ENCODE measurements around the gene UNC45B. TPM values are rescaled to one million over a fixed set of nuclear protein-coding genes. Genes with fewer than 3 reads are reported as not detected.

Gene UNC45B
- total RNA-seq, 1 experiment from 2014 or later = 0.22 TPM

GRCh38 chr17:35154196-35155165, 6.9 kb downstream of the UNC45B start:
- Histone ChIP-seq H4K91ac (ENCODE audit: insufficient read length, low read depth, low read length) (no peak overlapping the region), H3T11ph (ENCODE audit: low read length) (no peak overlapping the region), H3K79me1 (ENCODE audit: insufficient read depth, low read depth, low read length, poor library complexity, severe bottlenecking) (no peaks in the 10 kb centered on the region), H2BK20ac (ENCODE audit: low read depth, low read length, poor library complexity, severe bottlenecking) (no peak overlapping the region), H2AK5ac (ENCODE audit: insufficient read length, low read length) (no peak overlapping the region), H2BK120ac (ENCODE audit: low read depth, low read length, poor library complexity, severe bottlenecking) (no peak overlapping the region), H3K9me3 (ENCODE audit: control insufficient read depth, low read depth, low read length) (no peaks in the 10 kb centered on the region), H3K23me2 (ENCODE audit: insufficient read length, low read depth, low read length, poor library complexity, severe bottlenecking) (no peaks in the 10 kb centered on the region), H2BK5ac (ENCODE audit: insufficient read length, low read length) (no peak overlapping the region), H3K27ac (ENCODE audit: insufficient read length, low read depth, low read length) (no peak overlapping the region), H3K56ac (ENCODE audit: insufficient read length, low read depth, low read length) (no peak overlapping the region), H3K14ac (ENCODE audit: insufficient read depth, low read length) (no peak overlapping the region), H3K9ac (ENCODE audit: extremely low read depth, insufficient read length, low read length) (no peak overlapping the region), H2AFZ (ENCODE audit: low read length) (no peak overlapping the region), H4K8ac (replicated peaks; ENCODE audit: insufficient read length, low read depth, low read length) (no peak overlapping the region), H2BK12ac (ENCODE audit: insufficient read length, low read depth, low read length) (no peak overlapping the region), H3K4ac (ENCODE audit: low read depth, low read length) (no peak overlapping the region), H4K5ac (ENCODE audit: insufficient read length, low read depth, low read length) (no peak overlapping the region), H3K27me3 (ENCODE audit: insufficient read depth, low read length) (no peaks in the 10 kb centered on the region), H3K18ac (ENCODE audit: insufficient read length, low read depth, low read length) (no peak overlapping the region), H2BK15ac (ENCODE audit: low read depth, low read length) (no peak overlapping the region), H3K4me2 (ENCODE audit: insufficient read depth, insufficient read length, low read length) (no peak overlapping the region), H3K23ac (ENCODE audit: insufficient read length, low read depth, low read length) (no peak overlapping the region), H3K4me1 (ENCODE audit: insufficient read depth, low read length) (no peaks in the 10 kb centered on the region; the same call in 1 of the 2 replicates), H3K79me2 (ENCODE audit: insufficient read depth, low read length) (no peaks in the 10 kb centered on the region), H4K20me1 (ENCODE audit: control insufficient read depth, insufficient read depth, insufficient read length) (no peaks in the 10 kb centered on the region)
- Mint-ChIP-seq H3K4me3 (no peak overlapping the region), H3K36me3 (ENCODE audit: insufficient read depth in 1 of 3, low read depth in 3 of 3) (no peaks in the 10 kb centered on the region), H3K27me3 (ENCODE audit: low read depth) (peaks cover 2% of the 10 kb centered on the region), H3K9me3 (no peaks in the 10 kb centered on the region), H3K27ac (no peak overlapping the region), H3K4me1 (no peaks in the 10 kb centered on the region)
- no peak for TF ChIP-seq CTCF (conservative IDR thresholded peaks at IDR 0.05)
- no CpG with 5 or more reads among the region's 13 CpGs for WGBS (ENCODE audit: extremely low coverage, insufficient read length, low lambda C conversion rate)
- no peak for DNase-seq

All from H9 (cell line).